Spleen (tissue), 7 donors: ENCODE data around the gene HILPDA.

ENCODE experiments used
- POLR2AphosphoS5 ChIP-seq, 3 donors: sonication (generic); formaldehyde crosslinking; IDR thresholded peaks; one replicate each; pipeline ENCODE4 v1.5.1; 2017; ENCODE audit warnings: antibody characterized with exemption in 3 of 3
- TF ChIP-seq, protein P1 (sequence below), 11 experiments: fragments of 200-600 bp in 7 of 11; fragments of 450-650 bp in 4 of 11; sonication (generic) in 4 of 11; IDR thresholded peaks in 8 of 11; conservative IDR thresholded peaks in 3 of 11; 1 replicate in 7 of 11; 2 replicates in 4 of 11; pipeline versions ENCODE4 v1.4.0 to v1.8.0; 2016 to 2021; ENCODE audit warnings: antibody characterized with exemption in 11 of 11, inconsistent platforms in 4 of 11, mild to moderate bottlenecking in 1 of 11
- donor health status: DM: no; HTN: no; CAD: no; lungs with moderate emphysema.
- donor health status: DM: no; HTN: no; CAD: no.
- donor health status: DM: no; HTN: no; CAD: no.

GRCh38 chr7:128459394-128459878 lies 3.8 kb downstream of the HILPDA start:
- TF ChIP-seq, protein P1, sequence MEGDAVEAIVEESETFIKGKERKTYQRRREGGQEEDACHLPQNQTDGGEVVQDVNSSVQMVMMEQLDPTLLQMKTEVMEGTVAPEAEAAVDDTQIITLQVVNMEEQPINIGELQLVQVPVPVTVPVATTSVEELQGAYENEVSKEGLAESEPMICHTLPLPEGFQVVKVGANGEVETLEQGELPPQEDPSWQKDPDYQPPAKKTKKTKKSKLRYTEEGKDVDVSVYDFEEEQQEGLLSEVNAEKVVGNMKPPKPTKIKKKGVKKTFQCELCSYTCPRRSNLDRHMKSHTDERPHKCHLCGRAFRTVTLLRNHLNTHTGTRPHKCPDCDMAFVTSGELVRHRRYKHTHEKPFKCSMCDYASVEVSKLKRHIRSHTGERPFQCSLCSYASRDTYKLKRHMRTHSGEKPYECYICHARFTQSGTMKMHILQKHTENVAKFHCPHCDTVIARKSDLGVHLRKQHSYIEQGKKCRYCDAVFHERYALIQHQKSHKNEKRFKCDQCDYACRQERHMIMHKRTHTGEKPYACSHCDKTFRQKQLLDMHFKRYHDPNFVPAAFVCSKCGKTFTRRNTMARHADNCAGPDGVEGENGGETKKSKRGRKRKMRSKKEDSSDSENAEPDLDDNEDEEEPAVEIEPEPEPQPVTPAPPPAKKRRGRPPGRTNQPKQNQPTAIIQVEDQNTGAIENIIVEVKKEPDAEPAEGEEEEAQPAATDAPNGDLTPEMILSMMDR (IDR thresholded peaks at IDR 0.05 in 8 of 11, conservative IDR thresholded peaks at IDR 0.05 in 3 of 11): peak; percentile 64 to 88 (median 87)
- no peak for TF ChIP-seq POLR2AphosphoS5 (IDR thresholded peaks at IDR 0.05)
